ENCODE measurements around the gene CHADL.

DNA sequence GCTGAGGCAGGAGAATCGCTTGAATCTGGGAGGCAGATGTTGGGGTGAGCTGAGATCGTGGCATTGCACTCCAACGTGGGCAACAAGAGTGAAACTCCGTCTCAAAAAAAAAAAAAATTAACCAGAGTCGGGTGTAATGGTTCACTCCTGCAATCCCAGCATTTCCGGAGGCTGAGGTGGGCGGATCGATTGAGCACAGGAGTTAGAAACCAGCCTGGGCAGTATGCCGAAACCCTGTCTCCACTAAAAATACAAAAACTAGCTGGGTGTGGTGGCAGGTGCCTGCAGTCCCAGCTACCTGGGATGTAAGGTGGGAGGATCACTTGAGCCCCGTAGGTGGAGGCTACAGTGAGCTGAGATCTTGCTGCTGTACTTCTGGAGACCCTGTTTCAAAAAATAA lies 43.7 kb upstream of the CHADL start:
- no peak for TF ChIP-seq POLR2A (IDR thresholded peaks at IDR 0.05; ENCODE audit: low read depth, low read length)
- no peak for TF ChIP-seq SPI1 (IDR thresholded peaks at IDR 0.05; ENCODE audit: low read depth, low read length)
- no peak for TF ChIP-seq POLR2AphosphoS5 (IDR thresholded peaks at IDR 0.05; ENCODE audit: low read depth, low read length)
- no peak for TF ChIP-seq PAX5 (IDR thresholded peaks at IDR 0.05; ENCODE audit: insufficient read depth, low read length, severe bottlenecking)
- TF ChIP-seq TAF1 (IDR thresholded peaks at IDR 0.05; ENCODE audit: low read depth, low read length), result no peak
- no peak for TF ChIP-seq POU2F2 (IDR thresholded peaks at IDR 0.05; ENCODE audit: low read depth, low read length)
